Measurements from ENCODE around the gene DIS3L2. TPM values are rescaled to one million over a fixed set of nuclear protein-coding genes. Genes with fewer than 3 reads are reported as not detected.

DIS3L2 gene
- total RNA-seq, 1 experiment from 2014 or later = 39.1 TPM

GRCh38 chr2:231920366-231920765 is 41.1 kb upstream of the DIS3L2 start:
- Histone ChIP-seq H3F3A (ENCODE audit: insufficient read depth, low read depth) (no peaks in the 10 kb centered on the region), H3K4me3 (no peak overlapping the region), H2AFZ (no peak overlapping the region), H3K79me2 (ENCODE audit: low read depth) (no peaks in the 10 kb centered on the region), H3K27ac (no peak overlapping the region), H3K27me3 (ENCODE audit: insufficient read depth, low read depth) (peaks cover 19% of the 10 kb centered on the region; the same call in 1 of the 2 replicates), H3K36me3 (ENCODE audit: low read depth) (no peaks in the 10 kb centered on the region), H3K4me1 (replicated peaks; ENCODE audit: insufficient read depth) (no peaks in the 10 kb centered on the region), H3K4me2 (no peak overlapping the region), H3K9me3 (ENCODE audit: insufficient read depth, low read depth) (no peaks in the 10 kb centered on the region), H3K9me2 (ENCODE audit: insufficient read depth) (no peaks in the 10 kb centered on the region), H4K20me1 (ENCODE audit: insufficient read depth) (no peaks in the 10 kb centered on the region)
- ChIA-PET CTCF (interaction anchor here (0.6 kb wide), 1 partner anchor 527 kb away, joined by 4 read pairs; no protein-coding TSS in a partner anchor), POLR2A (ENCODE audit: unreplicated experiment) (no interaction called here)
- BruUV-seq (replicated peaks) = no TSS peak
- intact Hi-C loops (cut with micrococcal nuclease; ENCODE audit: unreplicated experiment) = no loop called here
- no peak for DNase-seq
- no peak for TF ChIP-seq EZH2 (IDR thresholded peaks at IDR 0.05; ENCODE audit: low read depth)
- TF ChIP-seq CTCF (conservative IDR thresholded peaks at IDR 0.05) = no peak

GRCh38 chr2:231920795-231921194 is 40.7 kb upstream of the DIS3L2 start:
- DNase-seq = no peak
- Histone ChIP-seq H3K4me3 (no peak overlapping the region), H3K4me2 (no peak overlapping the region), H3K9me2 (ENCODE audit: insufficient read depth) (no peaks in the 10 kb centered on the region), H2AFZ (no peak overlapping the region), H3K9me3 (ENCODE audit: insufficient read depth, low read depth) (no peaks in the 10 kb centered on the region), H4K20me1 (ENCODE audit: insufficient read depth) (no peaks in the 10 kb centered on the region), H3K79me2 (ENCODE audit: low read depth) (no peaks in the 10 kb centered on the region), H3K4me1 (replicated peaks; ENCODE audit: insufficient read depth) (no peaks in the 10 kb centered on the region), H3K27ac (no peak overlapping the region), H3K27me3 (ENCODE audit: insufficient read depth, low read depth) (peaks cover 19% of the 10 kb centered on the region; the same call in 1 of the 2 replicates), H3F3A (ENCODE audit: insufficient read depth, low read depth) (no peaks in the 10 kb centered on the region), H3K36me3 (ENCODE audit: low read depth) (no peaks in the 10 kb centered on the region)
- ChIA-PET CTCF (interaction anchor here (0.6 kb wide), 1 partner anchor 526 kb away, joined by 4 read pairs; no protein-coding TSS in a partner anchor), POLR2A (ENCODE audit: unreplicated experiment) (no interaction called here)
- BruUV-seq (replicated peaks) = no TSS peak
- no peak for TF ChIP-seq EZH2 (IDR thresholded peaks at IDR 0.05; ENCODE audit: low read depth)
- no peak for TF ChIP-seq CTCF (conservative IDR thresholded peaks at IDR 0.05)
- intact Hi-C loops (cut with micrococcal nuclease; ENCODE audit: unreplicated experiment) = no loop called here

GRCh38 chr2:231922311-231923009 is 39.1 kb upstream of the DIS3L2 start:
- TF ChIP-seq CTCF (conservative IDR thresholded peaks at IDR 0.05) = no peak
- TF ChIP-seq EZH2 (IDR thresholded peaks at IDR 0.05; ENCODE audit: low read depth) = no peak

More at GRCh38 chr2:231922311-231923009, 39.1 kb upstream of the DIS3L2 start:
- Histone ChIP-seq H3F3A (ENCODE audit: insufficient read depth, low read depth) (no peaks in the 10 kb centered on the region), H3K9me3 (ENCODE audit: insufficient read depth, low read depth) (no peaks in the 10 kb centered on the region), H3K9me2 (ENCODE audit: insufficient read depth) (no peaks in the 10 kb centered on the region), H3K79me2 (ENCODE audit: low read depth) (no peaks in the 10 kb centered on the region), H3K4me3 (no peak overlapping the region), H3K36me3 (ENCODE audit: low read depth) (no peaks in the 10 kb centered on the region), H3K27me3 (ENCODE audit: insufficient read depth, low read depth) (peaks cover 21% of the 10 kb centered on the region; the same call in 1 of the 2 replicates), H3K4me2 (no peak overlapping the region), H4K20me1 (ENCODE audit: insufficient read depth) (no peaks in the 10 kb centered on the region), H3K27ac (no peak overlapping the region), H2AFZ (no peak overlapping the region), H3K4me1 (replicated peaks; ENCODE audit: insufficient read depth) (no peaks in the 10 kb centered on the region)
- intact Hi-C loops (cut with micrococcal nuclease; ENCODE audit: unreplicated experiment) = no loop called here
- CTCF ChIA-PET = no interaction called here
- no peak for DNase-seq
- POLR2A ChIA-PET (ENCODE audit: unreplicated experiment) = interaction anchor here (0.6 kb wide), 1 partner anchor 18 kb away, joined by 4 read pairs; no protein-coding TSS in a partner anchor
- no TSS peak for BruUV-seq (replicated peaks)
